IPS-20b (cell line): Measurements from ENCODE around the gene MBTPS1.

Experiments
- H3K27ac ChIP-seq: one replicate; pipeline ENCODE4 v1.5.1; 2013; ENCODE audit warnings: low read length
- H3K27me3 ChIP-seq: 2 replicates; pipeline ENCODE4 v1.6.1; 2013; ENCODE audit warnings: mild to moderate bottlenecking, low read length, inconsistent platforms; ENCODE audit not compliant: insufficient read depth
- H3K36me3 ChIP-seq: 2 replicates; pipeline ENCODE4 v1.6.1; 2013; ENCODE audit warnings: low read depth, mild to moderate bottlenecking, inconsistent platforms, low read length, moderate library complexity; ENCODE audit not compliant: insufficient read depth
- H3K4me1 ChIP-seq: 2 replicates; pipeline ENCODE4 v1.6.1; 2013; ENCODE audit warnings: mild to moderate bottlenecking, control low read depth, inconsistent platforms, low read length, moderate library complexity; ENCODE audit not compliant: insufficient read depth
- H3K4me3 ChIP-seq: 2 replicates; pipeline ENCODE4 v1.5.1; 2013; ENCODE audit warnings: mild to moderate bottlenecking, low read length, inconsistent platforms
- H3K9ac ChIP-seq: 2 replicates; pipeline ENCODE4 v1.6.1; 2013; ENCODE audit warnings: low read depth, mild to moderate bottlenecking, inconsistent platforms, low read length, moderate library complexity
- H3K9me3 ChIP-seq: 2 replicates; pipeline ENCODE4 v1.6.1; 2013; ENCODE audit warnings: mild to moderate bottlenecking, low read depth, low read length, inconsistent platforms; ENCODE audit not compliant: insufficient read depth

The MBTPS1 gene

GRCh38 chr16:84045818-84046470 is 70.8 kb downstream of the MBTPS1 start:
- H3K4me3 ChIP-seq: no peak overlapping the region
- H3K36me3 ChIP-seq: no peaks in the 10 kb centered on the region
- H3K9ac ChIP-seq: no peak overlapping the region
- no peaks in the 10 kb centered on the region for H3K9me3 ChIP-seq
- peaks cover 9% of the 10 kb centered on the region; the same call in 1 of the 2 replicates for H3K27me3 ChIP-seq
- peaks cover 8% of the 10 kb centered on the region; the same call in 1 of the 2 replicates for H3K4me1 ChIP-seq
- no peak overlapping the region for H3K27ac ChIP-seq

GRCh38 chr16:84045001-84045817 is 71.5 kb downstream of the MBTPS1 start:
- no peak overlapping the region for H3K9ac ChIP-seq
- H3K36me3 ChIP-seq: no peaks in the 10 kb centered on the region
- no peak overlapping the region for H3K4me3 ChIP-seq
- H3K27ac ChIP-seq: no peak overlapping the region
- peaks cover 8% of the 10 kb centered on the region; the same call in 1 of the 2 replicates for H3K4me1 ChIP-seq
- H3K27me3 ChIP-seq: peaks cover 9% of the 10 kb centered on the region; the same call in 1 of the 2 replicates
- no peaks in the 10 kb centered on the region for H3K9me3 ChIP-seq

GRCh38 chr16:84044118-84044488 is 72.6 kb downstream of the MBTPS1 start:
- peaks cover 8% of the 10 kb centered on the region; the same call in 1 of the 2 replicates for H3K4me1 ChIP-seq
- no peaks in the 10 kb centered on the region for H3K36me3 ChIP-seq
- H3K9me3 ChIP-seq: no peaks in the 10 kb centered on the region
- no peak overlapping the region for H3K4me3 ChIP-seq
- H3K9ac ChIP-seq: no peak overlapping the region
- H3K27me3 ChIP-seq: peaks cover 9% of the 10 kb centered on the region; the same call in 1 of the 2 replicates
- H3K27ac ChIP-seq: no peak overlapping the region

- Histone ChIP-seq H3K27ac (no peak overlapping the region), H3K4me1 (peaks cover 8% of the 10 kb centered on the region; the same call in 1 of the 2 replicates), H3K4me3 (no peak overlapping the region), H3K36me3 (no peaks in the 10 kb centered on the region), H3K9ac (no peak overlapping the region), H3K9me3 (no peaks in the 10 kb centered on the region), H3K27me3 (peaks cover 9% of the 10 kb centered on the region; the same call in 1 of the 2 replicates)
Measured at GRCh38 chr16:84043486-84044117, 73.1 kb downstream of the MBTPS1 start.

GRCh38 chr16:84042879-84043485 is 73.8 kb downstream of the MBTPS1 start:
- H3K4me1 ChIP-seq: peaks cover 8% of the 10 kb centered on the region; the same call in 1 of the 2 replicates
- H3K9ac ChIP-seq: no peak overlapping the region
- no peak overlapping the region for H3K27ac ChIP-seq
- peaks cover 9% of the 10 kb centered on the region; the same call in 1 of the 2 replicates for H3K27me3 ChIP-seq
- no peaks in the 10 kb centered on the region for H3K36me3 ChIP-seq
- H3K4me3 ChIP-seq: no peak overlapping the region
- no peaks in the 10 kb centered on the region for H3K9me3 ChIP-seq

- Histone ChIP-seq H3K27me3 (peaks cover 9% of the 10 kb centered on the region; the same call in 1 of the 2 replicates), H3K4me3 (no peak within 1 kb of the TSS), H3K4me1 (peaks cover 8% of the 10 kb centered on the region; the same call in 1 of the 2 replicates), H3K9ac (no peak within 1 kb of the TSS), H3K27ac (no peak within 1 kb of the TSS), H3K36me3 (no peaks in the 10 kb centered on the region), H3K9me3 (no peaks in the 10 kb centered on the region)
Measured at GRCh38 chr16:84042308-84042878, 74.3 kb downstream of the MBTPS1 start, which contains the start of gene SLC38A8. Gene SLC38A8 (minus strand): TSS chr16:84042795. CDS start chr16:84042157, 638 bp downstream.

- Histone ChIP-seq H3K27me3 (peaks cover 9% of the 10 kb centered on the region; the same call in 1 of the 2 replicates), H3K9me3 (no peaks in the 10 kb centered on the region), H3K27ac (no peak overlapping the region), H3K4me3 (no peak overlapping the region), H3K4me1 (peaks cover 8% of the 10 kb centered on the region; the same call in 1 of the 2 replicates), H3K36me3 (no peaks in the 10 kb centered on the region), H3K9ac (no peak overlapping the region)
Measured at GRCh38 chr16:84041881-84042280, 74.9 kb downstream of the MBTPS1 start.

GRCh38 chr16:84040823-84041820 is 75.6 kb downstream of the MBTPS1 start:
- Histone ChIP-seq H3K36me3 (no peaks in the 10 kb centered on the region), H3K4me1 (peaks cover 8% of the 10 kb centered on the region; the same call in 1 of the 2 replicates), H3K4me3 (no peak overlapping the region), H3K27me3 (peaks cover 9% of the 10 kb centered on the region; the same call in 1 of the 2 replicates), H3K27ac (no peak overlapping the region), H3K9ac (no peak overlapping the region), H3K9me3 (no peaks in the 10 kb centered on the region)

GRCh38 chr16:84040226-84040822 is 76.4 kb downstream of the MBTPS1 start:
- H3K27me3 ChIP-seq: peaks cover 9% of the 10 kb centered on the region; the same call in 1 of the 2 replicates
- H3K9me3 ChIP-seq: no peaks in the 10 kb centered on the region
- H3K27ac ChIP-seq: no peak overlapping the region
- no peak overlapping the region for H3K4me3 ChIP-seq
- H3K9ac ChIP-seq: no peak overlapping the region
- peaks cover 8% of the 10 kb centered on the region; the same call in 1 of the 2 replicates for H3K4me1 ChIP-seq
- H3K36me3 ChIP-seq: no peaks in the 10 kb centered on the region

- Histone ChIP-seq H3K27me3 (peaks cover 9% of the 10 kb centered on the region; the same call in 1 of the 2 replicates), H3K27ac (no peak overlapping the region), H3K9ac (no peak overlapping the region), H3K9me3 (no peaks in the 10 kb centered on the region), H3K36me3 (no peaks in the 10 kb centered on the region), H3K4me3 (no peak overlapping the region), H3K4me1 (peaks cover 8% of the 10 kb centered on the region; the same call in 1 of the 2 replicates)
Measured at GRCh38 chr16:84039696-84040095, 77.0 kb downstream of the MBTPS1 start.
